HepG2 (cell line): ENCODE measurements around the gene CDR2L. TPM values are rescaled to one million over a fixed set of nuclear protein-coding genes. Genes with fewer than 3 reads are reported as not detected.

Experiments
- CREB3 ChIP-seq: sonication (generic); formaldehyde crosslinking; IDR thresholded peaks from 2 replicates; pipeline ENCODE4 v1.5.0; 2020; ENCODE audit warnings: missing genetic modification reagents
- CREM ChIP-seq, 2 experiments: sonication (generic) in 1 of 2; formaldehyde crosslinking in 1 of 2; IDR thresholded peaks; 2 replicates each; pipeline versions ENCODE4 v1.4.0 to v1.6.1; 2016 to 2020; ENCODE audit warnings: antibody characterized with exemption in 1 of 2, mild to moderate bottlenecking in 1 of 2, missing genetic modification reagents in 1 of 2
- DNMT3B ChIP-seq: conservative IDR thresholded peaks from 2 replicates; pipeline ENCODE4 v1.6.1; 2016; ENCODE audit warnings: missing biosample characterization, control low read depth
- FOXP4 ChIP-seq: sonication (generic); formaldehyde crosslinking; IDR thresholded peaks from 2 replicates; pipeline ENCODE4 v1.4.0; 2020; ENCODE audit warnings: missing genetic modification reagents
- HMGXB3 ChIP-seq: sonication (generic); formaldehyde crosslinking; IDR thresholded peaks from 2 replicates; pipeline ENCODE4 v1.4.0; 2020; ENCODE audit warnings: missing genetic modification reagents, borderline replicate concordance
- HNF1B ChIP-seq: sonication (generic); formaldehyde crosslinking; IDR thresholded peaks from 2 replicates; pipeline ENCODE4 v1.5.1; 2020; ENCODE audit warnings: mild to moderate bottlenecking, moderate library complexity, missing genetic modification reagents
- MAFF ChIP-seq: IDR thresholded peaks from 2 replicates; pipeline ENCODE4 v1.6.1; 2011; ENCODE audit warnings: low read depth, low read length, improper control_type of control experiment
- SP4 ChIP-seq: sonication (generic); formaldehyde crosslinking; IDR thresholded peaks from 2 replicates; pipeline ENCODE4 v1.8.1; 2023; ENCODE audit warnings: mild to moderate bottlenecking, missing genetic modification reagents
- TCF7L2 ChIP-seq: IDR thresholded peaks from 2 replicates; pipeline ENCODE4 v1.6.1; 2011; ENCODE audit warnings: mild to moderate bottlenecking, low read depth, low read length, moderate library complexity
- TGIF2 ChIP-seq: IDR thresholded peaks from 2 replicates; pipeline ENCODE4 v1.6.1; 2016; ENCODE audit warnings: control low read depth, missing compliant biosample characterization
- ZFAT ChIP-seq: sonication (generic); formaldehyde crosslinking; conservative IDR thresholded peaks from 2 replicates; pipeline ENCODE4 v1.8.1; 2023; ENCODE audit warnings: missing genetic modification reagents, inconsistent platforms
- ZFP1 ChIP-seq: IDR thresholded peaks from 2 replicates; pipeline ENCODE4 v1.6.1; 2016
- ZMYM3 ChIP-seq: sonication (generic); formaldehyde crosslinking; IDR thresholded peaks from 2 replicates; pipeline ENCODE4 v1.5.1; 2020; ENCODE audit warnings: mild to moderate bottlenecking, missing genetic modification reagents
- ZNF335 ChIP-seq: sonication (generic); formaldehyde crosslinking; IDR thresholded peaks from 2 replicates; pipeline ENCODE4 v1.4.0; 2020; ENCODE audit warnings: missing genetic modification reagents
- ZNF33B ChIP-seq: sonication (generic); formaldehyde crosslinking; IDR thresholded peaks from 2 replicates; pipeline ENCODE4 v1.5.1; 2020; ENCODE audit warnings: mild to moderate bottlenecking, missing genetic modification reagents
- ZNF431 ChIP-seq: sonication (generic); formaldehyde crosslinking; IDR thresholded peaks from 2 replicates; pipeline ENCODE4 v1.9.0; 2022; ENCODE audit warnings: missing genetic modification reagents, low read depth, mild to moderate bottlenecking, borderline replicate concordance
- ZNF550 ChIP-seq: sonication (generic); formaldehyde crosslinking; IDR thresholded peaks from 2 replicates; pipeline ENCODE4 v1.4.0; 2020; ENCODE audit warnings: mild to moderate bottlenecking, missing genetic modification reagents, borderline replicate concordance
- ZNF772 ChIP-seq: sonication (generic); formaldehyde crosslinking; IDR thresholded peaks from 2 replicates; pipeline ENCODE4 v1.5.0; 2020; ENCODE audit warnings: mild to moderate bottlenecking, missing genetic modification reagents
- ZSCAN22 ChIP-seq: sonication (generic); formaldehyde crosslinking; IDR thresholded peaks from 2 replicates; pipeline ENCODE4 v1.4.0; 2020; ENCODE audit warnings: mild to moderate bottlenecking, missing genetic modification reagents
- ZXDC ChIP-seq: sonication (generic); formaldehyde crosslinking; IDR thresholded peaks from 2 replicates; pipeline ENCODE4 v1.5.0; 2020; ENCODE audit warnings: mild to moderate bottlenecking, missing genetic modification reagents
- polyA plus RNA-seq, 8 experiments: library from polyadenylated mRNA; depleted of rRNA in 3 of 8; stranded (reverse) in 7 of 8; unstranded in 1 of 8; fragments of >200 nt; fragmentation: Illumina TruSeq in 4 of 8; extraction: Trizol in 4 of 8; gene quantifications; 2 replicates each; pipeline versions ENCODE4 v1.2.1 to v1.2.3, GENCODE V29; 2011 to 2016; ENCODE audit warnings: low read depth in 4 of 8, missing spikeins in 1 of 8, mixed read lengths in 1 of 8; ENCODE audit not compliant: insufficient read depth in 1 of 8
- total RNA-seq, 5 experiments: library from RNA; depleted of rRNA; stranded (reverse); fragments of >200 nt; fragmentation: Illumina TruSeq; extraction: Trizol; gene quantifications; 2 replicates each; pipeline ENCODE4 v1.2.3, GENCODE V29; 2016; ENCODE audit warnings: low read depth in 1 of 5

Gene CDR2L
- total and polyA plus RNA-seq, 2 of the 13 experiments (the other 11 are each of a cell fraction or from before 2014, with no cell fraction given): 1.9 to 2.1 TPM

- TF ChIP-seq ZNF431 (CRISPR knock-in tag) (no peak), ZFP1 (CRISPR knock-in tag) (no peak), ZFAT (CRISPR knock-in tag) (no peak), CREB3 (no peak), ZNF772 (CRISPR knock-in tag) (no peak), FOXP4 (no peak), SP4 (CRISPR knock-in tag) (peak; percentile 92), TCF7L2 (no peak), DNMT3B (CRISPR knock-in tag) (no peak), ZXDC (CRISPR knock-in tag) (no peak), HMGXB3 (CRISPR knock-in tag) (no peak), ZSCAN22 (CRISPR knock-in tag) (no peak), ZNF550 (CRISPR knock-in tag) (no peak), ZMYM3 (no peak), HNF1B (CRISPR knock-in tag) (no peak), MAFF (no peak), ZNF335 (no peak), TGIF2 (CRISPR knock-in tag) (no peak; the same call in 1 of the 2 replicates), ZNF33B (CRISPR knock-in tag) (no peak), CREM (IDR thresholded peaks at IDR 0.05) (no peak), CREM (CRISPR knock-in tag; IDR thresholded peaks at IDR 0.05) (no peak)
These were observed at the start of gene CDR2L (continued) for GRCh38 chr17:74987418-74987908.
